Spleen (tissue), 11 donors: Measurements from ENCODE around the gene EHBP1L1. TPM values are rescaled to one million over a fixed set of nuclear protein-coding genes. Genes with fewer than 3 reads are reported as not detected.

Experiments
- DNase-seq: peaks from one replicate; pipeline ENCODE4 v3.0.0-alpha.2; 2020
- H3K27ac ChIP-seq, 8 donors: fragments of 200-600 bp; sonication (generic) in 7 of 8; 1 replicate in 4 of 8; 2 replicates in 4 of 8; pipeline versions ENCODE4 v1.5.0 to v1.8.0; 2016 to 2021; ENCODE audit warnings: inconsistent platforms in 4 of 8, mild to moderate bottlenecking in 4 of 8, moderate library complexity in 1 of 8
- H3K27me3 ChIP-seq, 7 donors: fragments of 200-600 bp; sonication (generic) in 6 of 7; replicated peaks in 1 of 7; 1 replicate in 4 of 7; 2 replicates in 3 of 7; pipeline versions ENCODE4 v1.5.0 to v1.8.0; 2016 to 2021; ENCODE audit warnings: inconsistent platforms in 3 of 7, mild to moderate bottlenecking in 1 of 7
- H3K36me3 ChIP-seq, 6 donors: fragments of 200-600 bp; sonication (generic) in 5 of 6; 1 replicate in 4 of 6; 2 replicates in 2 of 6; pipeline versions ENCODE4 v1.5.0 to v1.8.0; 2016 to 2021; ENCODE audit warnings: inconsistent platforms in 2 of 6
- H3K4me1 ChIP-seq, 6 donors: fragments of 200-600 bp; sonication (generic) in 5 of 6; 1 replicate in 3 of 6; 2 replicates in 3 of 6; pipeline versions ENCODE4 v1.5.0 to v1.8.0; 2016 to 2021; ENCODE audit warnings: inconsistent platforms in 3 of 6
- H3K4me3 ChIP-seq, 8 donors: fragments of 200-600 bp; sonication (generic) in 7 of 8; 1 replicate in 4 of 8; 2 replicates in 4 of 8; pipeline versions ENCODE4 v1.5.0 to v1.8.0; 2016 to 2021; ENCODE audit warnings: inconsistent platforms in 4 of 8, mild to moderate bottlenecking in 4 of 8, moderate library complexity in 2 of 8
- H3K9me3 ChIP-seq, 8 donors: fragments of 200-600 bp; sonication (generic) in 7 of 8; 1 replicate in 4 of 8; 2 replicates in 4 of 8; pipeline versions ENCODE4 v1.5.0 to v1.8.0; 2016 to 2021; ENCODE audit warnings: inconsistent platforms in 4 of 8
- CTCF ChIP-seq, 11 experiments: fragments of 200-600 bp in 7 of 11; fragments of 450-650 bp in 4 of 11; sonication (generic) in 4 of 11; IDR thresholded peaks in 8 of 11; conservative IDR thresholded peaks in 3 of 11; 1 replicate in 7 of 11; 2 replicates in 4 of 11; pipeline versions ENCODE4 v1.4.0 to v1.8.0; 2016 to 2021; ENCODE audit warnings: antibody characterized with exemption in 11 of 11, inconsistent platforms in 4 of 11, mild to moderate bottlenecking in 1 of 11
- POLR2A ChIP-seq, 3 donors: fragments of 450-650 bp; IDR thresholded peaks; one replicate each; pipeline ENCODE4 v1.5.1; 2017; ENCODE audit warnings: antibody characterized with exemption in 3 of 3, mild to moderate bottlenecking in 1 of 3
- POLR2AphosphoS5 ChIP-seq, 3 donors: sonication (generic); formaldehyde crosslinking; IDR thresholded peaks; one replicate each; pipeline ENCODE4 v1.5.1; 2017; ENCODE audit warnings: antibody characterized with exemption in 3 of 3
- WGBS, 5 donors: extraction: QIAGEN DNeasy Blood & Tissue Kit in 3 of 5; methylation state at CpG; one replicate each; pipeline versions ENCODE4 v1.1.5 to v1.1.7; 2013 to 2018; 5-methylcytosine and 5-hydroxymethylcytosine counted together
- intact Hi-C: fragments of 100-400 bp; cut with DNase I; formaldehyde crosslinking; loops from one replicate; pipeline ENCODE4 v1.15.0; 2023; ENCODE audit warnings: low total_unique reads
- polyA plus RNA-seq, 3 donors: library from polyadenylated mRNA; stranded (reverse); fragments of 200-250 nt; gene quantifications; one replicate each; pipeline ENCODE4 v1.2.1, GENCODE V29; 2013
- total RNA-seq, 7 donors: library from RNA; depleted of rRNA in 3 of 7; stranded (reverse); fragments of >200 nt in 3 of 7; fragmentation: NEBNext Ultra II Directional in 4 of 7; extraction: Animal tissue kit (Norgen Biotek cat#: 25700) in 4 of 7; gene quantifications; one replicate each; pipeline versions ENCODE4 v1.1.0 to v1.2.1, GENCODE V29; 2016 to 2021
- donor health status: healthy with polysubstance abuse.
- donor health status: DM: no; HTN: no; CAD: no; lungs with moderate emphysema.
- donor health status: DM: no; HTN: no; CAD: no.
- donor health status: Bipolar disorder and iron deficiency.
- donor health status: healthy.
- donor health status: DM: no; HTN: no; CAD: no.
- donor health status: DM: yes; HTN: yes; CAD: no.

Gene EHBP1L1
- total and polyA plus RNA-seq, 10 donors, result 44.3 to 365 (median 215) TPM

- Histone ChIP-seq H3K4me1 (peaks cover 52 to 80% (median 67%) of the 10 kb centered on the region in 6 donors), H3K27me3 (no peaks in the 10 kb centered on the region), H3K9me3 (no peaks in the 10 kb centered on the region), H3K36me3 (peaks cover 5 to 62% (median 38%) of the 10 kb centered on the region in 6 donors), H3K27ac (peak overlapping the region; percentile 92 to 99 (median 97)), H3K4me3 (peak overlapping the region; percentile 84 to 97 (median 95))
- intact Hi-C loops, result no loop called here
- TF ChIP-seq CTCF (IDR thresholded peaks at IDR 0.05 in 8 of 11, conservative IDR thresholded peaks at IDR 0.05 in 3 of 11) (no peak), POLR2AphosphoS5 (IDR thresholded peaks at IDR 0.05) (peak in 1 of 3 donors; percentile 24)
- peak; percentile 88 for DNase-seq
- 4 to 32% (median 13%) methylated on average over 11 to 43 of the region's 43 CpGs for WGBS, 5 donors
Observed at GRCh38 chr11:65613091-65613928, 37.5 kb downstream of the EHBP1L1 start.

- Histone ChIP-seq H3K36me3 (peaks cover 10 to 62% (median 39%) of the 10 kb centered on the region in 6 donors), H3K9me3 (no peaks in the 10 kb centered on the region), H3K27me3 (no peaks in the 10 kb centered on the region), H3K27ac (peak within 1 kb of the TSS; percentile 92 to 99 (median 97)), H3K4me1 (peaks cover 41 to 79% (median 56%) of the 10 kb centered on the region in 6 donors), H3K4me3 (peak within 1 kb of the TSS; percentile 88 to 98 (median 96))
- 0% methylated on average over 37 to 55 of the region's 55 CpGs for WGBS, 5 donors
- TF ChIP-seq CTCF (IDR thresholded peaks at IDR 0.05 in 8 of 11, conservative IDR thresholded peaks at IDR 0.05 in 3 of 11), result peak in 4 of 11 experiments; percentile 15 to 36 (median 33)
- peak in 1 of 3 donors; percentile 44 for TF ChIP-seq POLR2A (IDR thresholded peaks at IDR 0.05)
- peak; percentile 74 to 92 (median 89) for TF ChIP-seq POLR2AphosphoS5 (IDR thresholded peaks at IDR 0.05)
- DNase-seq, result peak; percentile 100
- intact Hi-C loops, result no loop called here
Observed at GRCh38 chr11:65615229-65615949, 39.5 kb downstream of the EHBP1L1 start, which contains the start of gene PCNX3. Gene PCNX3, plus strand, starts transcription at chr11:65615776. Its CDS starts 536 bp downstream, at chr11:65616312.

- no peak for TF ChIP-seq POLR2A (IDR thresholded peaks at IDR 0.05)
- TF ChIP-seq CTCF (IDR thresholded peaks at IDR 0.05 in 8 of 11, conservative IDR thresholded peaks at IDR 0.05 in 3 of 11), result no peak
- Histone ChIP-seq H3K4me1 (peaks cover 35 to 79% (median 50%) of the 10 kb centered on the region in 6 donors), H3K9me3 (no peaks in the 10 kb centered on the region), H3K27ac (peak overlapping the region; percentile 82 to 99 (median 97)), H3K4me3 (peak overlapping the region; percentile 85 to 98 (median 95)), H3K27me3 (no peaks in the 10 kb centered on the region), H3K36me3 (peaks cover 10 to 62% (median 44%) of the 10 kb centered on the region in 6 donors)
- 1 to 14% (median 2%) methylated on average over 4 to 50 of the region's 50 CpGs for WGBS, 5 donors
- intact Hi-C loops, result no loop called here
- DNase-seq, result no peak
Observed at GRCh38 chr11:65615950-65616574, 40.2 kb downstream of the EHBP1L1 start.
